NCI-H2029 treated with DMSO at 0.1 percent for 48 hours (cell line): ENCODE measurements around the gene SGCD.

ENCODE experiments used
- DNase-seq: peaks from one replicate; lab custom pipeline; 2025; lab: John Stamatoyannopoulos, UW

SGCD gene

DNA sequence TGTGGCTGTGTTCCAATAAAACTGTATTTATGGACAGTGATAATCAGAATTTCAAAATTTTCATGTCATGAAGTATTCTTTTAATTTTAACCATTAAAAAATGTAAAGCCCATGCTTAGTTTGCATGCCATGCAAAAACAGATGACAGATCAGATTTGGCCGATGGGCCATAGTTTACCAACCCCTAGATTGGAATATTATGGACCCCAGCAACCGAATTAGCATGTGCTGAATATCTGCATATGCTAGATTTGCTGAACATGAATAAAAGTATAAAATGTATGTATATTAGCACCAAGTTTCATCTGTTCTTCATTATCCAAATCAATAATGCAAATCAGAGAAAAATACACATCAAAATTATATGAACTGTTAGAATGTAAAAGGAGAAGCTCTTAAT, 364.6 kb downstream of the SGCD start:
- no peak for DNase-seq

GRCh38 chr5:156693113-156693512, 366.1 kb downstream of the SGCD start:
- DNase-seq = no peak

DNA sequence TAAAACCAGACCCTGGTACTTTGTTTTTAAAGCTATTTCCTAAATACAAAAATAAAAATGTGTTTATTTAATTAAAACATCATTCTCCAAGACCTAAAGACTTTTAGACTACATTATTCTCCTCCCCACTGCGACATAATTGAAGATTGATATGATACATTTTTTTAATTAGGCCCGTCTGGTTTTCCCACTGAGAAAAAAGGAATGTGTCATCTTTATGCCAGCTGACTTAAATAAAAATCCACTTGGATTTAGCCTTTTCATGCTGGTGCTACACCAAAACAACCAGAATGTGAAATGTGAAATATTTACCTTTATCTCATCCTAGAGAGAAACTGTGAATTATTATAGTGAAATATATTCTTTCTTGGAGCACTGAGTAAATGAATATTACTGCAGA, 367.6 kb downstream of the SGCD start:
- no peak for DNase-seq

GRCh38 chr5:156695774-156696173, 368.8 kb downstream of the SGCD start:
- DNase-seq = no peak

DNA sequence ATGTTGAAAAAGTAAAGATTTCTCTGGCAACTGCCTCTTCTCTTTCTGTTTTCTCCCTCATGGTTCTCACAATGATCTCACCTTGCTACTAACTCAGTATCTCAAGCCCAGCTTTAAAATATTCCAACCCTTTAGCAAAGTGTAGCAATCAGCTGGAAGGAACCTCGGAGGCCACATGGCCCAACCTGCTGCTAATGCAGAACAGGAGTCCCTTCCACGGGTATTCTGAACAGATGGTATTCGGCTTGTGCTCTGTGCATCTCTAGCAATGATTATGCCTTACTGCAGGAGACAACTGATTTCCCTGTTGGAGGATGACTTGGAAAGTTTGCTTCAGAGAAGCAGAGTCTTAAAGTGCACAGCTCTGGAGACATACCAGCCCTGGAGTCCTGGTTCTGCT, 371.4 kb downstream of the SGCD start:
- no peak for DNase-seq

GRCh38 chr5:156699147-156699546, 372.2 kb downstream of the SGCD start:
- DNase-seq = no peak

DNA sequence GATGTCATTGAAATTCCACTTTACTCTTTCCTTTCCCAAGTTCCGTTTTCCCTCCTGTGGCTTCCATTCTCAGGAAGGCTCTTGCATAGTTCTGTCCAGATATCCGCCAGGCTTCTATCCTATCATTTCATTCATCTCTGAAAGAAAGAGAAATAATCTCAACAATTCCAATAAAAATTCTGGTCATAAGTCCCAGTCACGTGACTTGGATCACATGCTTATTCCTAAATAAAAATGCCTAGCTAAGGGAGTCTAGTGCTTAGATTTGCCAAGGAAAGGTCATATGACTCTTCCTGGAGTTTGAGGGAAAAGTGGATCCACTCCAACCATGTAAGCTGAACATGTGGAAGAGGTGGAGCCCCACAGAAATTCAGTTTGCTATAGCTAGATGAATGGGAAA, 377.2 kb downstream of the SGCD start:
- DNase-seq = no peak

DNA sequence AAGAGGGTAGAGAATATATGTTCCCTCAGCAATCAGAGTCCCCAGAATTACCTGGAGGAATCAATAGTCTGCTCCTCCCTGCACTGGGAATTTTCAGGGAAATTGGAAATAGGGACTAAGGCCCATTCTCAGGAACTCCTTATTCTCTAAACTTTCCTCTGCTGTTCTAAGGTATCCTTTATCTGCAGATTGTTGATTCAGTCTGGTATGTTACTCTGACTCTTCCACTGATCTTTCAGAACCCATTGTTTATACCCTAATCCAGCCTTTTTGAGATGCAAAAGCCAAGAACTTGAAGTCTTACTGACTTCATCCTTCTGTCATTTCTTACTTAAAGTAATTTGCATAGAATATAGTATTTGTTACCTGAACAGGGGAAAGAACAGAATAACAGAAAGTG, 379.7 kb downstream of the SGCD start:
- no peak for DNase-seq

GRCh38 chr5:156707750-156708149, 380.8 kb downstream of the SGCD start:
- no peak for DNase-seq

GRCh38 chr5:156715287-156715686, 388.3 kb downstream of the SGCD start:
- DNase-seq = no peak

GRCh38 chr5:156716591-156717380, 389.8 kb downstream of the SGCD start:
- DNase-seq = no peak

GRCh38 chr5:156718985-156719384, 392.0 kb downstream of the SGCD start:
- DNase-seq = no peak

- no peak for DNase-seq
These were observed 395.4 kb downstream of the SGCD start for GRCh38 chr5:156722358-156722757.

- DNase-seq = no peak
These were observed 408.5 kb downstream of the SGCD start for GRCh38 chr5:156735477-156735876.

DNA sequence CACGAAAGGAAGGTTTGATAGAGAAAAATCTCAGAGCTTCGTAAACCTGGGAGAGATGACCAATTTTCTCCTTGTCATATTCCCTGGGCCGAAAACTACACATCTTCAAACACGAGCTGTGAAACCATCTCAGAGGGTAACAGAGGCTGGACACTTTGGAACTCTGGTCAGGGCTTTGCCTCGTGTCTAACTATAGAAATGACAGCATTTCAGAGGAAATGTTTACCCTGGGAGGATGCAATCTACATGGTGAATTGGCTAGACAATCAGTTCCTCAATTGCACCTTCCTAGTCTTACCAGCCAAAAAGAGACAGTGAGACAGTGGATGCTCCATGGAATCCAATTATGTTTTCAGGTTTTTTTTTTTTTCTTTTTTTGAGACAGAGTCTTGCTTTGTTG, 414.6 kb downstream of the SGCD start:
- no peak for DNase-seq

DNA sequence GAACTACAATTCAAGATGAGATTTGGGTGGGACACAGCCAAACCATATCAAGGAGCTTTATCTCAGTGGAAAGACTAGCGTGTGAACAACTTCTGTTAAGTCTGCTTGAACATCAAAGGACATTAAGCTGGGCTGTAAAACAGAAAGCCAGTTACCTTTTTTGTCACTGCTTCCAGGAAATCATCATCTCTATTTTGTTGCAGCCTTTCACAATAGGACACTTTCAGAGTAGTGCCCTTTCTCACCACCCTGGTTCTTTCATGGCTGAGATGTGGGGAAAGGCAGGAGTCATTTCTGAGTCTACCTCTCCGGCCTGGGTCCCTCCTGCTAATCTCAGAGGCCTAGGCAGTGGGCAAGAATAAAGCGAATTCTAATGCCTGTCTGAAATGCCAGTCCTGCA, 426.9 kb downstream of the SGCD start:
- DNase-seq = no peak

DNA sequence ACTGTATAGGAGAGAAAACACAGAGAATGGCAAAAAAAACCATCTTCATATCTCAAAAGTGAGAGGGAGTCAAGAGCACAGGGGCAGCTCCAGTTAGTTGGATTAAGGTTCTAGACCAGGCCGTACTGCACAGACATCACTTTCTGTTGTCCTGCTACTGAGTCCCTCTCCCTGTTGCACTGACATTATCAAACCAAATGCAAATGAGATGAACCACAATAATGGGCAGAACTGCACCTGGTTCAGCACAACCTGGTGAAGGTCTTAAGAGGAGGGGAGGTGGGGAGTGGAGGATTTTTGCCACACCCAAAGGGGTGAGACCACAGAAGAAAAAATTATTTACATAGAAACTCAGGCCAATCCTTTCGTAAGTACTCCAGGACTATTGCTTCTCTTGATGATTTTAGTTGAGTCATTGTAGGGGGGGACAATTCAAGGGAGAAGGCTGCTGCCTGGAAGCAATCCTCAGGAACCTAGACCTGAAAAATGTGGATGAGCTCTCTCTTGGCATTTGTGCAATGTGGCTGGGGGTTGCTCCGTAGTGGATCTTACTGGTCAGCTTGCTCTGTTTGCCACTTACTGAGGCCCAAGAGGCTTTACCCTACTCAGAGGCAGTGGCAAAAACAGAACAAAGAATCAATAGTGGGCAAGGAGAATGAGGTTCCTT, 428.6 kb downstream of the SGCD start:
- no peak for DNase-seq

GRCh38 chr5:156758011-156758791, 431.2 kb downstream of the SGCD start:
- DNase-seq = no peak

DNA sequence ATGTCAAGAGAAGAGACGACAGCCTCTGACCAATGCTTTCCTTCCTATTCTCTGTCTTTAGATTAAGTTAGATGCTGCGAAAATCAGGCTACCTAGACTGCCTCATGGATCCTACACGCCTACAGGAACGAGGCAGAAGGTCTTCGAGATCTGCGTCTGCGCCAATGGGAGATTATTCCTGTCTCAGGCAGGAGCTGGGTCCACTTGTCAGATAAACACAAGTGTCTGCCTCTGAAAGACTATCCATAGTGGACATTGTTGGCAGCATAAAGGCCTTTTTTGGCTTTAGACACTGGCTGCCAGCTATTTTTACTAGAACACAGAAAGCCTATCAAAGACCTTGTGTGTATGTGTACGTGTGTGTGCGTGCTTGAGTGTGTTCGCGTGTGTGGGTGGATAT, 432.2 kb downstream of the SGCD start:
- DNase-seq = no peak

- no peak for DNase-seq
These were observed 435.8 kb downstream of the SGCD start for GRCh38 chr5:156762771-156763170.

GRCh38 chr5:156764176-156764971, 437.4 kb downstream of the SGCD start:
- no peak for DNase-seq

DNA sequence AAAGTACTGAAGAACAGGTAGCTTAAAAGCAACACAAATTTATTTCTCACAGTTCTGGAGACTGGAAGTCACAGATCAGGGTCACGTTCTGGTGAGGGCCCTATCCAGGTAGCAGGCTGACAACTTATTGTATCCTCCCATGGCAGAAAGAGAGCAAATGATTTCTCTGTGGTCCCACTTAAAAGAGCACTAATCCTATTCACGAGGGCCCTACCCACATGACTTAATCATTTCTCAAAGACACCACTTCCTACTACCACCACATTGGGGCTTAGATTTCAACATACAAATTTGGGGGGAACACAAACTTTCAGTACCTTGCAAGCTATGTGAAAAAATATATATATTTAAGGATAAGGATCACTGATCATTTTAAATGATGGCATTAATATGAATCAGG, 447.3 kb downstream of the SGCD start:
- DNase-seq = no peak
